Measurements from ENCODE around the gene C1orf94. TPM values are rescaled to one million over a fixed set of nuclear protein-coding genes. Genes with fewer than 3 reads are reported as not detected.

C1orf94 gene
- total and polyA plus RNA-seq, 11 donors: not detected

DNA sequence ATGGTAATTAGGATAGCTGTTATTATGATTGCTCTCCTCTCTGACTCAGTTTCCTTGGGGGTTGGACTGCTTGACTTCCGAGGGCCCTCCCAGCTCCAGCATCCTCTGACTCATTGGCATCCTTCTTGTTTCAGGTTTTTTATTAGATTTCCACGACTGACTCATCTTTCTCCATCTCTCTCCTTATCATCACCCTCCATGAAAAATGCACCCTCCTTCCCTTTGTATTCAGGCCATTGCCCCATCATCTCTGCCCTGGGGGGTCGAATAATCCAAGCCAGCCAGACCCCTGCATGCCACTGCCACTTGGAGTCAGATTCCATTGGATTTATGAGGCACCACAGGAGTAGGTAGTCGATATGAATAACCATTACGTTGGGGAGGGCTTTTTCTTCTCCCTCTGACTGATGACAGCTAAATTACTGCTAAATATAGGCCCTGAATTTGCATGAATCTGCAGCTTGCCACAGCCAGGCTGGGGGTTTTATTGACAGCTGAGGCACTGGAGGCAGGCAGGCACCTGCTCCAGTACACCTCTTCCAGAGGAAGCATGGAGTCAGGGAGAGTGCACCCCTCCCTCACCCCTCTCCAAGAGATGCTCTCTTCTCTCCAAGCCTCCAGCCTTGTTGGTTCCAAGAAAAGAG, 91.7 kb downstream of the C1orf94 start:
- Histone ChIP-seq H3K4me3 (no peak overlapping the region), H3K27ac (no peak overlapping the region), H3K27me3 (peaks cover 0 to 44% (median 12%) of the 10 kb centered on the region in 9 donors), H3K36me3 (no peaks in the 10 kb centered on the region), H3K9me3 (no peaks in the 10 kb centered on the region), H3K4me1 (no peaks in the 10 kb centered on the region)
- 27 to 32% (median 29%) methylated on average over 4 to 5 of the region's 5 CpGs for WGBS, 4 donors
- no peak for DNase-seq
- no peak for ATAC-seq
- intact Hi-C loops (cut with DNase I): no loop called here
- TF ChIP-seq POLR2A (IDR thresholded peaks at IDR 0.05): no peak
- TF ChIP-seq, protein P1, sequence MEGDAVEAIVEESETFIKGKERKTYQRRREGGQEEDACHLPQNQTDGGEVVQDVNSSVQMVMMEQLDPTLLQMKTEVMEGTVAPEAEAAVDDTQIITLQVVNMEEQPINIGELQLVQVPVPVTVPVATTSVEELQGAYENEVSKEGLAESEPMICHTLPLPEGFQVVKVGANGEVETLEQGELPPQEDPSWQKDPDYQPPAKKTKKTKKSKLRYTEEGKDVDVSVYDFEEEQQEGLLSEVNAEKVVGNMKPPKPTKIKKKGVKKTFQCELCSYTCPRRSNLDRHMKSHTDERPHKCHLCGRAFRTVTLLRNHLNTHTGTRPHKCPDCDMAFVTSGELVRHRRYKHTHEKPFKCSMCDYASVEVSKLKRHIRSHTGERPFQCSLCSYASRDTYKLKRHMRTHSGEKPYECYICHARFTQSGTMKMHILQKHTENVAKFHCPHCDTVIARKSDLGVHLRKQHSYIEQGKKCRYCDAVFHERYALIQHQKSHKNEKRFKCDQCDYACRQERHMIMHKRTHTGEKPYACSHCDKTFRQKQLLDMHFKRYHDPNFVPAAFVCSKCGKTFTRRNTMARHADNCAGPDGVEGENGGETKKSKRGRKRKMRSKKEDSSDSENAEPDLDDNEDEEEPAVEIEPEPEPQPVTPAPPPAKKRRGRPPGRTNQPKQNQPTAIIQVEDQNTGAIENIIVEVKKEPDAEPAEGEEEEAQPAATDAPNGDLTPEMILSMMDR (IDR thresholded peaks at IDR 0.05): no peak

Other genes with a start within 250 kb of the C1orf94 start
- gene CSMD2, start 11.7 kb upstream of the C1orf94 start, total RNA-seq: under 1 TPM; 0.02 to 0.79 (median 0.31) TPM
- gene CSMD2, start 11.7 kb upstream of the C1orf94 start, polyA plus RNA-seq: under 1 TPM; 0.07 to 0.11 TPM